Heart right ventricle (tissue), 16 donors: ENCODE measurements around the gene METAP1D. TPM values are rescaled to one million over a fixed set of nuclear protein-coding genes. Genes with fewer than 3 reads are reported as not detected.

ENCODE experiments used
- ATAC-seq, 8 donors: fragments of 200-7000 bp; cut with Tn5 transposase; one replicate each; pipeline ENCODE4 v1.9.1; 2020; ENCODE audit warnings: mild to moderate bottlenecking in 8 of 8, moderate library complexity in 8 of 8, moderate number of reproducible peaks in 1 of 8
- DNase-seq, 2 donors: peaks; one replicate each; pipeline ENCODE4 v3.0.0-alpha.2; 2020
- H3K27ac ChIP-seq, 10 donors: fragments of 200-600 bp; sonication (generic) in 2 of 10; one replicate each; pipeline versions ENCODE4 v1.5.0 to v1.8.0; 2020 to 2022; ENCODE audit warnings: mild to moderate bottlenecking in 3 of 10
- H3K27me3 ChIP-seq, 7 donors: fragments of 200-600 bp; one replicate each; pipeline ENCODE4 v1.8.0; 2021 to 2022; ENCODE audit warnings: mild to moderate bottlenecking in 2 of 7
- H3K36me3 ChIP-seq, 9 donors: fragments of 200-600 bp; sonication (generic) in 1 of 9; one replicate each; pipeline versions ENCODE4 v1.5.0 to v1.8.0; 2020 to 2022; ENCODE audit warnings: mild to moderate bottlenecking in 2 of 9
- H3K4me1 ChIP-seq, 9 donors: fragments of 200-600 bp; sonication (generic) in 1 of 9; one replicate each; pipeline versions ENCODE4 v1.5.0 to v1.8.0; 2020 to 2022; ENCODE audit warnings: mild to moderate bottlenecking in 4 of 9
- H3K4me3 ChIP-seq, 10 donors: fragments of 200-600 bp; sonication (generic) in 2 of 10; one replicate each; pipeline versions ENCODE4 v1.5.0 to v1.8.0; 2020 to 2022; ENCODE audit warnings: mild to moderate bottlenecking in 7 of 10, moderate library complexity in 2 of 10
- H3K9me3 ChIP-seq, 11 donors: fragments of 200-600 bp in 10 of 11; sonication (generic) in 2 of 11; one replicate each; pipeline versions ENCODE4 v1.5.0 to v1.8.0; 2013 to 2022; ENCODE audit warnings: mild to moderate bottlenecking in 2 of 11, control low read depth in 1 of 11, moderate library complexity in 1 of 11
- WGBS, 2 donors: extraction: QIAGEN DNeasy Blood & Tissue Kit; methylation state at CpG; one replicate each; pipeline ENCODE4 v1.1.7; 2013; ENCODE audit warnings: inconsistent platforms in 1 of 2; 5-methylcytosine and 5-hydroxymethylcytosine counted together
- intact Hi-C, 10 donors: fragments of 100-400 bp; cut with DNase I; formaldehyde crosslinking; loops; one replicate each; pipeline versions ENCODE4 v1.11.1 to v1.14.2; 2022
- polyA plus RNA-seq, 2 donors: library from polyadenylated mRNA; stranded (reverse); fragments of 200-250 nt; gene quantifications; one replicate each; pipeline ENCODE4 v1.2.3, GENCODE V29; 2013
- total RNA-seq, 10 donors: library from RNA; stranded (reverse); fragmentation: NEBNext Ultra II Directional in 3 of 10; extraction: Animal tissue kit (Norgen Biotek cat#: 25700) in 3 of 10; gene quantifications; one replicate each; pipeline versions ENCODE4 v1.2.1 to v1.2.4, GENCODE V29; 2021 to 2023
- TF ChIP-seq, protein P1 (sequence below), 9 donors: fragments of 200-600 bp; sonication (generic) in 2 of 9; IDR thresholded peaks; one replicate each; pipeline versions ENCODE4 v1.5.0 to v1.8.0; 2021 to 2022; ENCODE audit warnings: antibody characterized with exemption in 9 of 9, mild to moderate bottlenecking in 5 of 9, moderate library complexity in 1 of 9
- donor health status: Arrhythmogenic right ventricular cardiomyopathy.
- donor health status: ischemic (EF 13 %, LVEDD 7.1; RV severe dilation, severe dysfunction).
- donor health status: healthy with polysubstance abuse.
- donor health status: DM: no; HTN: yes; CAD: no.
- donor health status: DM: no; HTN: no; CAD: no.
- donor health status: ischemic (EF 25% LVEDD 6.9; RV normal size, moderate dysfunction).
- donor health status: ischemic (EF 25% LVEDD 5.7; RV mildly dilated, moderate dysfunction).
- donor health status: healthy.
- donor health status: DM: yes; HTN: yes; CAD: no.
- donor health status: Ischemic cardiomyopathy.
- donor health status: ischemic (EF 35%, LVEDD 5.7; RV mildly dilated, moderate dysfunction).
- donor health status: nonischemic (EF 11% LVEDD 7.7; RV severe dilation, severe dysfunction).
- donor health status: DM: yes; HTN: yes; CAD: no.
- donor health status: PGD.
- donor health status: ischemic (EF 29% LVEDD 5.4; RV normal size, mild dysfunction).
- donor health status: nonischemic (EF 23%, LVEDD 6.1; RV moderate dilation, normal function).

METAP1D gene
- total and polyA plus RNA-seq, 12 donors, result 3.4 to 8.3 (median 6.1) TPM

DNA sequence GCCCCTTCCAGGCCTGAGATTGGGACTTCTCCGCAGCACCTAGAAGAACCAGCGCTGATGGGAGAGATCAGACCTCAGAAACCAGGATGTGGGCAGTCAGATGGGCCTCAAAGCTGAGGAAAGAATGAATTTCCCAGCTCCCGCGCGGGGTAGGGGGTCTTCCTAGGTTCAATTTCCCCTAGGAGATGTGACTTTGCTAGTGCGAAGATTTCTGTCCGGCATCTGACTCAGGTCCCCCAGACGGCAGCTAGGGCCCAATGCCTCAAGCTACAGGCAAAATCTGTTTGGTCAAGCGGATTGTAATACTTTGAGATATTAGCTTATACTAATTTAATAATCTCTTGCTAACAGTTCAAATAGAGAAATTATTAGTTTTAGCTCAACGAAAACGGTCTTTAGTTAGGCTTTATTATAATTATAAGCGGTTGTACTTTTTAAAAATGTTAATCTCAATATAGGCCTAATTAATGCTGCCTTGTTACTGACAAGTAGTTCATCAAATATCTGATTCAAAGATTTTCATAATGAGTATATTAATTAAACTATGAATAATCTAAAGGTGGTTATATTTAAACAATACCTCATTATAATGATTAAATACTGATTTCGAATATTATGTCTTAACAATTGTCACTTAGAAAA is 91.4 kb downstream of the METAP1D start:
- Histone ChIP-seq H3K36me3 (peaks cover 0 to 7% (median 0%) of the 10 kb centered on the region in 9 donors), H3K27me3 (peaks cover 97 to 100% (median 100%) of the 10 kb centered on the region in 7 donors), H3K27ac (no peak overlapping the region), H3K4me1 (peaks cover 9 to 58% (median 33%) of the 10 kb centered on the region in 9 donors), H3K9me3 (no peaks in the 10 kb centered on the region), H3K4me3 (no peak overlapping the region)
- ATAC-seq (no peak), DNase-seq (no peak)
- intact Hi-C loops, result no loop called here
- WGBS, 2 donors, result 8 to 15% methylated on average over 13 of the region's 13 CpGs
- TF ChIP-seq, protein P1, sequence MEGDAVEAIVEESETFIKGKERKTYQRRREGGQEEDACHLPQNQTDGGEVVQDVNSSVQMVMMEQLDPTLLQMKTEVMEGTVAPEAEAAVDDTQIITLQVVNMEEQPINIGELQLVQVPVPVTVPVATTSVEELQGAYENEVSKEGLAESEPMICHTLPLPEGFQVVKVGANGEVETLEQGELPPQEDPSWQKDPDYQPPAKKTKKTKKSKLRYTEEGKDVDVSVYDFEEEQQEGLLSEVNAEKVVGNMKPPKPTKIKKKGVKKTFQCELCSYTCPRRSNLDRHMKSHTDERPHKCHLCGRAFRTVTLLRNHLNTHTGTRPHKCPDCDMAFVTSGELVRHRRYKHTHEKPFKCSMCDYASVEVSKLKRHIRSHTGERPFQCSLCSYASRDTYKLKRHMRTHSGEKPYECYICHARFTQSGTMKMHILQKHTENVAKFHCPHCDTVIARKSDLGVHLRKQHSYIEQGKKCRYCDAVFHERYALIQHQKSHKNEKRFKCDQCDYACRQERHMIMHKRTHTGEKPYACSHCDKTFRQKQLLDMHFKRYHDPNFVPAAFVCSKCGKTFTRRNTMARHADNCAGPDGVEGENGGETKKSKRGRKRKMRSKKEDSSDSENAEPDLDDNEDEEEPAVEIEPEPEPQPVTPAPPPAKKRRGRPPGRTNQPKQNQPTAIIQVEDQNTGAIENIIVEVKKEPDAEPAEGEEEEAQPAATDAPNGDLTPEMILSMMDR (IDR thresholded peaks at IDR 0.05), result no peak

- peaks cover 16 to 58% (median 33%) of the 10 kb centered on the region in 9 donors for H3K4me1 ChIP-seq
- TF ChIP-seq, protein P1 (IDR thresholded peaks at IDR 0.05), result no peak
- DNase-seq (no peak), ATAC-seq (no peak)
- no peak overlapping the region for H3K4me3 ChIP-seq
- H3K27me3 ChIP-seq, result peaks cover 97 to 100% (median 100%) of the 10 kb centered on the region in 7 donors
- intact Hi-C loops, result no loop called here
- H3K27ac ChIP-seq, result no peak overlapping the region
- H3K9me3 ChIP-seq, result no peaks in the 10 kb centered on the region
- 13 to 20% methylated on average over 11 of the region's 11 CpGs for WGBS, 2 donors
- H3K36me3 ChIP-seq, result no peaks in the 10 kb centered on the region
Observed at GRCh38 chr2:172091761-172092566, 92.2 kb downstream of the METAP1D start.

- Histone ChIP-seq H3K27ac (no peak overlapping the region), H3K27me3 (peaks cover 97 to 100% (median 100%) of the 10 kb centered on the region in 7 donors), H3K4me3 (no peak overlapping the region), H3K36me3 (no peaks in the 10 kb centered on the region), H3K4me1 (peaks cover 18 to 56% (median 37%) of the 10 kb centered on the region in 9 donors), H3K9me3 (no peaks in the 10 kb centered on the region)
- TF ChIP-seq, protein P1 (IDR thresholded peaks at IDR 0.05), result no peak
- no peak for ATAC-seq
- DNase-seq, result no peak
- intact Hi-C loops, result no loop called here
- WGBS, 2 donors, result 7 to 10% methylated on average over 19 of the region's 19 CpGs
Observed at GRCh38 chr2:172092716-172093415, 93.1 kb downstream of the METAP1D start.
